ENCODE results near the gene ZNF831.

The ZNF831 gene

GRCh38 chr20:59300333-59301081 lies 136.9 kb downstream of the ZNF831 start, which contains the start of gene EDN3:
EDN3 (plus strand) TSS chr20:59300611; CDS start chr20:59300813, 202 bp downstream.
- DNase-seq (ENCODE audit: low read depth in 4 of 4, low spot score in 1 of 4): no peak

- no peak for DNase-seq (ENCODE audit: low read depth in 4 of 4, low spot score in 1 of 4)
Observed at GRCh38 chr20:59301343-59302007, 137.9 kb downstream of the ZNF831 start.

- DNase-seq (ENCODE audit: low read depth in 4 of 4, low spot score in 1 of 4): no peak
Observed at GRCh38 chr20:59305908-59306655, 142.5 kb downstream of the ZNF831 start.

GRCh38 chr20:59307270-59307669 lies 143.6 kb downstream of the ZNF831 start:
- DNase-seq (ENCODE audit: low read depth in 4 of 4, low spot score in 1 of 4): no peak

Data from stimulated activated CD4-positive, alpha-beta T cell treated with anti-CD3 and anti-CD28 coated beads, Interleukin-1b, Interleukin-23, amount 100 ng/mL, for 24 hours (primary cell).